DMS 273 treated with DMSO at 0.1 percent for 48 hours (cell line): ENCODE results near the gene FAM186B.

ENCODE experiments used
- DNase-seq: peaks from one replicate; lab custom pipeline; 2025; lab: John Stamatoyannopoulos, UW

Gene FAM186B

DNA sequence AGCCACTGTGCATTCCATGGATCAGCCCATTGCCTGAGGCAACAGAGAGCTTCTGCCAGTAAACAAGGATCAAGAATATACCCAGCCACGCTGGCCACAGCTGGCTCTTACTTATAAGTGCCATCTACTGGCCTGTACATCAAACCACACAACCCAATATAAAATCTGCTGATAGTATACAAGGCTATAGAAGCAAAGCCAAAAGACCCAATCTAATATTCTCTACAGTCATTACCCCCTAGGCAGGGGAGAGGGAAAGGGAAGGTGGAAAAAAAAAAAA is 4.4 kb upstream of the FAM186B start:
- no peak for DNase-seq

DNA sequence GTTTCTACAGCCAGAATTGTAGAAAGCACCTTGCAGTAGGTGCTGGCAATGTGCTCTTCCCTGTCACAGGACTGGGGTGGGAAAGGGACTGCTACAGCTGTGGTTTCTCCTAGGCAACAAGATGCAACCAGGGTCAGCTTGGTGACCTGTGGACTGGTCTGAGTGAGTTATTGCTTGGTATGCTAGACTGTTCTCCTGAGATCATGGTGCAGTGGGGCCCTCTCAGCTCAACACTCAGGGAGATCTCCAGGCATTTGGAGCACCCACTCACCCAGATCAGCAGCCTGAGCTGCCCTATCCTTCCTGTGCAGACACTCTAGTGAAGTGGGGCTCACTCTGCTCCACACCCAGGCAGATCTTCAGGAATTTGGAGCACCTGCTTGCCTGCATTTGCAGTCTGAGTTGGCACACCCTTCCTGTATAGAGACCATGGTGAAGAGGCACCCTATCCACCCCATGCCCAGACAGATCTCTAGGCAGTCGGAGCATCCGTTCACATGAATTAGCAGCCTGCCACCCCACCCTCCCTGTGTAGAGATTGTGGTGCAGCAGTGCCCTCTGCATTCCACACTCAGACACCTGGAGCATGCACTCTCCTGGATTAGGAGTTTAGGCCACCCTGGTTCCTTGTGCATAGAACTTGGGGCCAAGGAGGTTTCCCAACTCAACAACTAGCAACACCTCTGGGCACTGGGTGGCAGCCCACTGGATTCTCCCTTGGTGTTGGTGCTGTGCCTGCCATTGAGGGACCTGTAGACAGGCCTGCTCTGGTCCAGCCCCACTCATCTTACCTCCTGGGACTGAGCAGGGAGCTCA is 3.8 kb upstream of the FAM186B start:
- no peak for DNase-seq

DNA sequence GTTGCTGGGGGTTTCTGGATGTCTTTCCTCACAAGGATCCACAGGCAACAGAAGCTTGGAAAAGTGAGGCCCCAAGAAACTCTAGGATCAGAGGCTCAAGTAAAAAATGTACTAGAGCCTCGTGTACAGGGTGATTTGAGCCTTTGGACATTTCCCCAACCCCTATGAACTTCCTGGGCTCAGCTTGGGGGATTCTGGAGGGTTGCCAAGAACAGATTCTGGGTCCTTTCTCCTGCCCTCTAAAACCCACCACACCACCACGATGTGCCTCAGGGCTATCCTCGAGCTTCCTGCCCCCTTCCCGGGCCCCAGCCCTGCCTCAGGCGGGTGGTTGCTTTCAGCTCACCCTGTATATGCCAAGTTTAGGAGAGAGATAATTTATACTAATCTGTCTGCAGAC is 583 bp downstream of the FAM186B start:
- DNase-seq: no peak

DNA sequence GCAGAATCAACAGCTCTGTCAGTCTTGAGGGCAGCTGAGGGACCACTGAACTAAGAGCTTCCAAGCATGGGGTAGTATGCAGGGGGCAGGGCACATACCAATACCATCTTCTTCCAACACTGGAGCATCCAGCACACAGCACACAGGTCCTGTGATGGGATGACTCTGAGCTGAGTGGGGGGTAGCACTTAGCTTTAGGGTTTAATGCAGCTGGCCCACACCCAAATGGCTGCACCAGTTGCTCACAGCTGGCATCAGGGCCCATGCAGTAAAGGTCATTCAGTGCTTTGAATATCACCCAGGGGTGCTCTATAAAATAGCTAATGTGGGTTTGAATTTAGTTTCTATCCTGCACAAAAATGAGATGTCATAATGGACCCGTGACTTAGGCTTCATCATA is 1.7 kb downstream of the FAM186B start:
- DNase-seq: no peak

DNA sequence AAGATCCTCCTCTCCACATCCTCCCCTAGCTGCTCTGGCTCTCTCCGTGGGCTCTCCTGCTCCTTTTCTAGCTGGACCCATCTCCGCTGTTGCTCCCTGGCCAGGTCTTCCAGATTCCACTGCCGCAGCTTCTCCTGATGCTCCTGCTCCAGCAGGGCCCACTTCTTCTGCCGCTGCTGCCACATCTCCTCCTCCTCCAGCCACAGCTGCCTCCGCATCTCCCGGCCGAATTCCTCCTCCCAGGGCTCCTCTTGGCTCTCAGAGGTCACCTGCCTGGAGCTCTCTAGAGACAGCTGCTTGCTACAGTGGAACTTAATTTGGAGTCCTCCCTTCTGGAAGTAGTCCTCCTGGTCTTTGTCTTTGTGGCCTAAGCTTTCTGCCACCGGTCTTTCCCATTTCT is 5.5 kb downstream of the FAM186B start:
- DNase-seq: no peak

DNA sequence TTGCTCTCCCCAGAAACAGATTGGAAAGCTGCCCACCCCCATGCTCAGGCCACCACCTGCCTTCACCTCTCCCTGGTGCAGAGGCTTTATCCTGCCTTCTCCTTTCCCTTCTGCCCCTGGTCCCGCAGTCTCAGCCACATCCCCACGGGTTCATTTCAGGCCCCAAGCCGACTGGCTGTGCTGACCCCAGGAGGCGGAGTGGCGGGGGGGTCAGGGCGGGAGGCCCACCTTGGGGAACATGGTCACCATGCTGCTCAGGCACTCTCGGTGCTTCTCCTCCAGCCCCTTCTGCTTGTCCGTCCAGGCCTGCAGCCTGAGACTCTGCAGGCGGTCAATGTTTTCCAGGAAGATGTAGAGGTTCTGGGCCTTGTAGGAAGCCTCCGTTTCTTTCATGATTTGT is 6.9 kb downstream of the FAM186B start:
- no peak for DNase-seq

DNA sequence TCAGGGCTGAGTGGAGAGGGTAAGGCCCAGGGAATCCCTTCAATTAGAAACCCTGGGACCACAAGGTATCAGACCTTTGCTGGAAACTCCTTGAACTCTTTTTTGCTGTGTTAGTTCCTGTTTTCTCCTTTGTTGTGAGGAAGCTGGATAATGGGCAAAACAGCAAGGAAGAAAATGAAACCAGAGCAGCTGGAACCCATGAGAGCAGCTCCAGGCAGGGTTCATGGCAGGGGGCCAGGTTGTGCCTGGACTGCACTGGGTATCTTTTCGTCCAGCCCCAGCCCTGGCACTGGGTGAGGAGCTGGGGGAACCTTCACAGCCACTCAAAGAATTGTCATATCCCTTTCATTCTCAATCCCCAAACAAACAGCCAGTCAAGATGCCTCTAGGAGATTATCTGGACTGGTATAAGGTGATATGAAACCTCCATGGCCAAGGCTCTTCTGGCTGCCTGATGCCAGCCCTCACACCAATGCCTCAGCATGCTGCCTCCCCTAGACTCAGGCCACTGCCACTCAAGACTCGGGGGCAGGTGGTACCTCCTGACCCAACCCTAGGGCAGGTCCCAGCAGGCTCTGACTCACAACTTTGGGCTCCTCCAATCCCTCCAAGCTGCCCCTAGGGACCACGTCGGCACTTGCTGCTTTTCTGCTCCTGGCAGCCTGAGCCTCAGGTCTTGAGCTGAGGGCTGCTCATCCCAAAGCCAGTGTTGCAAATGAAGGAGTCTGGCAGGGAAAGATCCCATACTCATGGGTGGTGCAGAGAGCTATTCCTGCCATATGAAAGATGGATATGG is 16.5 kb downstream of the FAM186B start:
- no peak for DNase-seq

DNA sequence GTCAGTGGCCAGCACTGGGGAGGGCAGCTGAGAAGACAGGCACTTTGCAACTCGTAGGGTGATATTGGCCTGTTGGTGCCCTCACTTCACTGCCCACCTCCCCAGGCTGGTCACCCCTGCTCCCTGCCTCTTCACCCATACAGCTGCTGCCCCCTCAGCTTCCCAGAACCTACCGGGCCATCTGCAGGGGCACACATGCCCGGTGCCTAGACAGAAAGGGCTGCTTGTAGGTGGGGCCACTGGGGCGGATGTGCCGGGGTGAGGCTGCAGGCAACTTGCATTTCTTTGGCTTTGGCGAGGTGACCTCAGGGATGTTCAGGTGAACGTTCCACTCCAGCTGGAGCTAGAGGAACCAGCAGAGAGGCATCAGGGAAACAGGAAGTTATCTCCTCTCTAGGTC is 17.2 kb downstream of the FAM186B start:
- no peak for DNase-seq

DNA sequence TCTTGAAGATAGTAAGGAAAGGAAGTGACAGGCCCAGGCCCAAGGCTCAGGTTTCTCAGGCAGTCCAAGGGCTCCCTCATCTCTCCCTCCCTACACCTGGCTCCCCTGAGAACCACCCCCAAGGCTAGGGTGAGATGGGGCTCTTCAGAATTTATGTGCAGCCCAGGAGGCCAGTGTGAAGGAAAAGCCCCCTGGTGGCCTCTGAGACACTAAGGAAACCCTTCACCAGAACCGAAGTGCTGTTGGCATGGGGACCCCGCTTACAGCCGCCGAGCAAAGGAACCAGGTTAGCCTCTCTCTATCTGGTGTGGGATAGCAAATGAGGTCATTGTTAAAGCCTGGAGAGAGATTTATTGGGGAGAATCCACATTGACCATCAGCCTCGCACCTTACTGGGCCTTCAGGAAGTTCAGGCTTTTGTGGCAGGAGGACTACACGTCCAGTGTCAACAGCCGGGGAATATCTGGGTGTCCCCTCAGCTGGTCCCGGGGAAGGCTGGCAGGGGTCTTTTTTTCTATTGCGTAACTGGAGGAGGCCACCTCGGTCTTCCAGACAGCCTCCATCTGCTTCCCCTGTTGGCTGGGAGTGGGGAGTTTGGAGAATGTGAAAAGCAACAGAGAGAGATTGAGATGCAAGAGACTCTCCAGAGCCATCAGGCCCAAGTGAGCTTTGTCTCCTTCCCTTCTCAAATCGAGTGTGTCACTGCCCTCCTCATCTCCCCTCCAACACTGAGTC is 18.1 kb downstream of the FAM186B start:
- DNase-seq: no peak

DNA sequence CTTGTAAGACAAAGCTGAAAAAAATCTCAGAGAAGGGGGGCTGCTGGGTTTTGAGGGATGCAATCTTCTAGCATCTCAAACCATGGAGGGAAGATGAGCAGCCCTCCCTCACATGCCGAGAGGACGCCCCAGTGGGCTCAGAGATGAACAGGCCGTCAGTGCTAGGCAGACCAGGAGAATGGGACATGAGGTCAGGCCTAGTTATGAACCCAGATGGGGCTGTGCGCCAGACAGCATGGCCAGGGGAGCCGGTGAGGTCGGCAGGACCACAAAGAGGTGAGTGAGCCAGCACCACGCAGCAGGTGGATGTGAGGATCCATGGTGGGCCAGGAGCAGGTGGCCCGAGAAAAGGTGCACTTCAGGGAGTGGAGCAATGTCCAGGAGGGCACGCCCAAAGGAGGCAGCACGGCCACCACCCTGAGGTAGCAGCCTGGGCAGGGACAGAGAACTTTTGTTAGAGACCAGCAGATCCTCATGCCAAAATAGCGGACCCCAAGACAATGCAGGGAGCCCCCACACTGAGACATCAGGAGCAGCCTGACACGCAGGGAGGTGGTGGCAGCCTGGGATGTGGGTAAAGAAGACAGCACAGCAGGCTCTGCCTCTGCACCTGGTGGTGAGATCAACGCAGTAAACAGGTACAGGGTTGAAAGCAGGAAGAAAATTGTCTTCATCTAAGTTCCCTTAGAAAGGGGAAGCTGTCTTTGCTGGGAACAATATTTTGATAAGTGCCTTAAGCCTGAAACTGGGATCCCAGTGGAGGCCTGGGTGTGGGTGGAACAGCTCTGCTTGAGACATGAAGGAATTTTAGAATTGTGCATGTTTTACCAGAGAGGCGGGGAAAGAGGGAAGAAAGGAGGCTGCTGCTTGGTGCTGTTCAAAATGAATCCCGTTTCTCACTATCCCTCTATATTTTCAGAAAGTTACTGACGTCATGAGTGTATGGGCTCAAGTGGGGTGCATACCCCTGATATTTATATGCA is 19.7 kb downstream of the FAM186B start:
- DNase-seq: no peak

DNA sequence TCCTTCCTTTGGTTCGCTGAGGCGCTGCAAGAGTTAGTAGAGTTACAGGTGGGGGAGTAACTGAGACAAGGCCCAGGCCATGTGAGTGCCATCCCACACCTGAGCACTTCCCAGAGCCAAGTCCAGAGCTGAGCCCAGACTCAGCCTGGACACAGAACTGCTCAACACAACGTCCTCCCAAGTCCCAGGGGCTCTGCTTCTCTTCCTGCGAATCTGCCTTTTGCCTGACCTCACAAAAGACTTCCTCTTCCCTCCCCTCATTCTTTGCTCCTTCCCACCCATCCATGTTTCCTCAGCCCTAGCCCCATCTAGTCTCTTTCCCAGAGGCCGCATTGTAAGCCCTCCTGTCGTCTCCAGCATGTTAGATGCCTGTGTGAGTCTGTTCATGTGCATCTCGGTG is 20.8 kb downstream of the FAM186B start:
- no peak for DNase-seq

DNA sequence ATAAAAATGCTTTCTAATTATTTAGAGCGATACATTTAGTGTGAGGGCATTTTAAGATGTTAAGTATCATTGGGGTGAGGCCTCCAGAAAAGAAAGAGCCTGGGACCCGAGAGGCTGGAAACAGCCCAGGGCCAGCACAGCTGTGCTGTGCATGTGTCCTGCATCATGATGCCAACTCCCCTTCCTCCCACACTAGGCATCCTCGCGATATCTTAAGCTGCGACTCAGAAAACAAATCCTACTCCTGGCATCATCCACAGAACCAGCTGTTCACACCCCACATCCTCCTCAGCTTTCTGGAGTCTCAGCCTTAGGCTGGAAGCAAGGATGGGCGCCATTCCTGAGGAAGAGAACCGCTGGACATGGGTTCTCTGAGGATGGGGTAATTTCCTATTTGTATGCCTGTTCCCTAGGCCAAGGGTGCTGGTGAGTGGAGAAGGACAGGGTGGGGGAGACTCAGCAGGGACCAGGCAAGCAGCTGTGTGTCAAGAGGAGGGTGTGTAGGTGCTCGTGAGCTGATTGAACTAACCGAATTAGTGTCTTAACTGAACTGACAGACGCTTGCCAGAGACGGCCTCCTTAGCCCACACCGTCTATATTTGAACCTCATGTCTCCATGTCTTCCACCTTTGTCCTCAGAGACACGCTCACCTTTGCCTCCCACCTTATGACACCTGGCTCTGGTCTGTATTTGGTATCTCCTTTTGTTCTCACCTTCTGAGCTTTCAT is 21.9 kb downstream of the FAM186B start:
- no peak for DNase-seq

DNA sequence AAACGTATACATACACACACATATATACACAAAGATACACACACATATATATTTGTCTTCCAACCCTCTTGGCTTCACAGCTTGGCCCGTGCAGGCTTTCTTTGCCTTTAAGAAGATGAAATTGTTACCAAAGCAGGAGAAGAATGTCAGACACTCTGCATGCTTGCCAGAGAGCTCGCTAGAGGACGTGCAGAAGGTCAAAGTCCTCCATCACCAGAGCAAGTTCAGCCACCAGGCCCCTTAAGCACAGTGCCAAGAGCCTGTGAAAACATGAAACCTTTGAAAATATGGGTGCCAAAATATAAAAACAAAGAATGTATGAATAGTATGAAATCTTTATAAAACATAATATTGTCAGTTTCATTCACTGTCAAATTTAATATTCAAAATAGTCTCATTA is 22.6 kb downstream of the FAM186B start:
- DNase-seq: no peak

DNA sequence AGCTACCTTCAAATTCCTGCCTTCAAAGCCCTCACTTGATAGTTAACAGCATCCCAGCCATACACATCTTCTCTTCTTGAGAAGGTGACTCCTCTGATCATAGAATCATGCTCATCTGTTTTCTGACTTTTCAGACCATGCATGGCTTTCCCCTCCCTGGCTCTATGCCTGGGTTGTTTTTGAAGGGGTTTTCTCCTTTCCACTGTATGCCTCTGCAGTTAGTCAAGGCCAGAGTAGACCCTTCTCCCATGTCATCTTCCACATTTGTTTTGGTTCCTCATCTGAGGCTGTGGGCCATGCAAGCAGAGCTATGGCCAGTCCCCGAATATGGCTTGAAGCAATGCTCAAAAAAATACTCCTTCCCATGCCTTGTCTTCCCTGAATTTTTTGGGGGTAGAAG is 23.2 kb downstream of the FAM186B start:
- DNase-seq: no peak

DNA sequence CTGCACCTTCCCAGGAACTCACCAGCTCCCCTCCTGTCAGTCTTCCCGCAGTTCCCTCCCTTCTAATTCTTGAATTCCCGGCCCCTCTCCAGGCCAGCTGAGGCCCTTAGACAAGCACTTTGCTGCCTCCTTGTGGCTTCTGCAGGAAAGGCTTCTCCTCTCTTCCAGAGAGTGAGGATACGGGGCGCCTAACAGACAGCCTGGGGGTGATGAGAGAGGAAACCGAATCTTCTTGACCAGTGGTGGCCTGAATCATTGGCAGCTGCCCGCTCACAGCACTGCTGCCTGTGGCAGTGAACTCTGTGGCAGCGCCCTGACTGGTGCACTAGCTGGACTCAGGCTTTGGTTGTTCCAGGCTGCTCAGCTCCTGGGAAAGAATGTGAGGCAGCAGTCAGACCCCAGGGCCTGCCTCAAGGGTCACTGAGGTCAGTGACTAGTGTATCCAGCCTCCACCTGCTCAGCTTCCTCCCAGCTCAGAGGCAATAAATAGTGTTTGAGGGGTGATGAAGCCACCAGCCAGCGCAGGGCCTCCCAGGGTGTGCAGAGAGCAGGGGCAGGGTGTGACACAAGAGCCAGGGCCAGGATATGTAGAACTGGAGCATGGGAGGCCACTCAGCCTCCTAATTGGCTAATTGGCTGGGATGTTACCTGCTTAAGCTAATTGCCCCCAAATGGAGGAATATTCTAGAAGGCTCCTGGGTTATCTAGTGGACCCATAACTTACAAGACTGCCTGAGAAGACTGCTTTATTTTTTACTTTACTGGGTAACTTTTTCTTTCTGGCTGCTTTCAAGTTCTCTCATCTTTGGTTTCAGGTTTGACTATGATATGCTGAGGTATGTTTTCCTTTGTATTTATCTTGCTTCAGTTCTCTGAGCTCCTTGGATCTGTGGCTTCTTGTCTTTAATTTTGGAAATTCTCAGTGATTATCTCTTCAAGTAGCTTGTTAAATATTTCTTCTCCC is 24.6 kb downstream of the FAM186B start:
- DNase-seq: no peak

DNA sequence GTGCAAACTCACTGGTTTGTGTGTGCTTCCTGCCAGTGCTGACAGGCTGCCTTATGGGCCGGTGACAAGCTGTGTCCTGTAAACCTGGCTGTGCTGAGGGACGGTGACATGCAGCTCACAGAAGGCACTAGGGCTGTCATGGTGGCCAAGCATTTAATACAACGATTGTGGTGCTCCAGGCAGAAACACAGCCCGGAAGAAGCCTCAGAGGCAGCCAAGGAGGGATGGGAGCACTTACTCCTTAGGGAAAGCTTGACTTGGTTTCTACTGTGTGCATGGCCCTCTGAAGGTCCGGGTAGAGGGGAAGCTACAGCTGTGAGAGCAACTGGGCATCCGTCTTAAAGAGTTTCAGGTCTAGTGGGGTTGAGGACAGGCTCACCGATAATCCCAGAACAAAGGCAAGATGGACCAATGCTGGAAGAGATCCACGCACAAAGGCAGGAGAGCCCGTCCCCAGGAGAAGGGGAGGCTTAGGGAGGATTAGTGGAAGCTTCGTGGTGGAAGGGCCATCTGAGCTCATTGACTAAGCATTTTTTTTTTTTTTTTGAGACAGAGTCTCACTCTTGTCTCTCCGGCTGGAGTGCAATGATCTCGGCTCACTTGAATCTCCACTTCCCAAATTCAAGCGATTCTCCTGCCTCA is 26.8 kb downstream of the FAM186B start:
- no peak for DNase-seq

DNA sequence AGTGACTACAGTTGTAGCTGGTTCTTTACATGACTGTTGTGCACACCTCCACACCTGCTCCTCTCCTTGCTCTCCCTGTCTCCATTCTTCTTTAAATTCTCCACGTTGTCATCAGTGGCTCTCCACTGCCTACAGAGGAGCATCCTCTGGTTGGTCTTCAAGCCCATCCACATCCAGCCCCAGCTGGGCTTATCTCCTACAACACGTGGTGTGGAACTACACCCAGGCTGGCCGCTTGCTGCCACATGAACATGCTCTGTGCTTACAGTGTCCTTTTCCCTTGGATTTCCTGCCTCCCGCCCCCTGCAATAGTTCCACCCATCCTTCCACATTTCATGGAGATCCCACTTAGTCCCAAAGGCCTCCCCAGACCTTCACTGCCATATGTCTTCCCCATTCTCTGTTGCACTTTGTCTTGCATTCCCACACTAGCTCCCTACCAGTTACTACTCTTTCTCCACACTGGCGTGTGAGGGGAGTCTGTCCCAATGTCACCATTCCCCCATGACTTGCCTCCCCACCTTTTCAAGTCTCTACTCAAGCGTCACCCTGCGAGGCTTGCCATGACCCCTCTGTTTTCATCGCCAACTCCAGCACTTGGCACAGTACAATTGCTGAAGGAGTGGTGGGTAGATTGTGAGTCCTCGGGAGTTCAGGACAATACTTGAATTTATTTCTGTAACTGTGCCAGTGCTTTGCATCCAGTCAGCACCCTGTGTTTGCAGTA is 27.7 kb downstream of the FAM186B start:
- no peak for DNase-seq

DNA sequence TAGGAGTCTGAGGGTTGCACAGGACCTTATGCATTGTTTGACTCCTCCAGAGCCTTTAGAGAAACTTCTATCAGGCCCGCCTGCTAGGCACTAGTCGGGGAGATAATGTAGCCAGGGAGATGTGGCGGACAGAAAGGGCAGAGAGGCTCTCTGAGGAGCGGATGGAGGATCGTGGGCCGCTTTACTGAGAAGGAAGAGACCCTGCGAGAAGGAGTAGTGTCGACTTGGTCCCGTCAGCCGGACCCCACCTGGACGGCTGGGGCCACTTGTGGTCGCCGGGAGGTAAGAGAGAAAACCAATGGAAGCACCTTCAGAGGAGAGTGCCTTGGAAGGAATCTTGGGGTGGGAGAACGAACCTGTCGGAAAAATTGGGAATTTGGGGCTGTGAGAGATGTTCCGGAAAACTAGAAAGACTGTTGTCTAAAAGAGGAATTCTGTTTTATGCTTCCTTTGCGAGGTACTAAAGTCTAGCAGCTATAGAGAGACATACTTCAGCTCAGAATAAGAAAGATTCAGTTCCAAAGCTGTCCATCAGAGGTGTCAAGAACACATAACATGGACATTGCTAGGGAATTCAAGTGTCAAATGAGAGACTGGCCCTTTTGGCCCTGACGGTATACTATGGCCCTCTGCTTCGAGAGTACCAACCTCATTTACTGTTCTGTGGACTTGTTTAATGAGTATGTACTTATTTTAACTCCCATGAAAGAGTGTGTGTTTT is 36.8 kb downstream of the FAM186B start:
- no peak for DNase-seq
